Keratinocyte (primary cell): ENCODE data around the gene PLCL1.

Experiments used
- CTCF ChIP-seq, 3 experiments: IDR thresholded peaks in 1 of 3; conservative IDR thresholded peaks in 1 of 3; optimal IDR thresholded peaks in 1 of 3; 2 replicates in 2 of 3; 3 replicates in 1 of 3; pipeline versions ENCODE3 to v1.5.1; 2011; ENCODE audit warnings: low read length in 3 of 3, mild to moderate bottlenecking in 3 of 3, moderate library complexity in 2 of 3, control low read depth in 1 of 3, inconsistent platforms in 1 of 3; ENCODE audit not compliant: insufficient read depth in 2 of 3; ENCODE audit errors: extremely low read depth in 1 of 3
- EZH2 ChIP-seq: IDR thresholded peaks from one replicate; pipeline ENCODE4 v1.6.1; 2012; ENCODE audit warnings: inconsistent platforms, mild to moderate bottlenecking, low read length, moderate library complexity

GRCh38 chr2:197897960-197898678 lies 93.7 kb downstream of the PLCL1 start:
- TF ChIP-seq CTCF (optimal IDR thresholded peaks at IDR 0.05 in 1 of 3, IDR thresholded peaks at IDR 0.05 in 1 of 3, conservative IDR thresholded peaks at IDR 0.05 in 1 of 3; ENCODE audit: extremely low read depth in 1 of 3, insufficient read depth in 2 of 3, low read length in 3 of 3) (no peak), EZH2 (no peak)
